ENCODE measurements around the gene RGS16. TPM values are rescaled to one million over a fixed set of nuclear protein-coding genes. Genes with fewer than 3 reads are reported as not detected.

RGS16 gene
- total and polyA plus RNA-seq, 12 donors, result 0.36 to 7.8 (median 3.7) TPM

DNA sequence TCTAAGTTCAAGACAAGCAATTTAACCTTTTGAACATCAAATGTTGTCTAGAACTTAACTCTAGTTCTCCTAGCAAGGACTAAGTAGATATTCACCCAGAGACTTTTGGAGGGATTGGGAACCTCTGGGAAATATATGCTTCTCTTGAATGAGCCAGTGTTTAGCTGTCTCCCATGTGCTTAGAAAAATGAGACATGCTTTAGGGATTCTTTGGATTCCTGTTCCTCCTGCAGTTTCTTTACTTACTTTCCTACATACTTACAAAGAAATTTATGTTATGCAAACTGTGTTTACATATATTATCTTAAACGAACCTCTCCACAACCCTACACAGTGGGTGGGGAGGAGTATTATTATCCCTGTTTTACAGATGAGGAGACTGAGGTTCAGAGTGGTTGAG lies 54.4 kb downstream of the RGS16 start:
- no peak overlapping the region for H3K4me3 ChIP-seq
- intact Hi-C loops (cut with DNase I), result no loop called here
- 26 to 44% (median 37%) methylated on average over 1 of the region's 1 CpG for WGBS, 4 donors
- H3K27ac ChIP-seq, result no peak overlapping the region
- H3K36me3 ChIP-seq (replicated peaks in 1 of 2), result no peaks in the 10 kb centered on the region
- no peaks in the 10 kb centered on the region for H3K9me3 ChIP-seq (replicated peaks in 1 of 3)
- DNase-seq, result no peak
- peaks cover 4% of the 10 kb centered on the region for H3K27me3 ChIP-seq
- no peaks in the 10 kb centered on the region for H3K4me1 ChIP-seq (replicated peaks in 1 of 2)
- TF ChIP-seq CTCF (IDR thresholded peaks at IDR 0.05), result no peak
- TF ChIP-seq POLR2A (IDR thresholded peaks at IDR 0.05), result no peak

DNA sequence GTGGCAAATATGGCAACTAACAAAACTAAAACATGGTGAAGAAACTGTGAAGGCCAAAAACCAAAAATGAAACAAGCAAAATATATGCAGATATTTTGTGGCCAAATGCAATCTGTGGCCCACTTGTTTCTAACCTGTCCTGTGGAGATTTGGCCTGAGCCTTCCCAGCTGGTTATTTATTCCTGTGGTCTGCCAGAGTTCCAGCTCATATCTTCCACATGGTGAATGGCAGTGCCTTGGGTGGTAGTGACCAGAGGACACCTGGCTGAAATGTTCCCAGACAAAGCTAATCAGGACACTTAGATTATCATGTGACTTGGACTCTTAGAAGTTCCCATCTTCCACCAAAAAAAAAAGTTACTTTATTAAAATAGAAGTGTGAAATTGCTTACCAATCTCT lies 54.8 kb downstream of the RGS16 start:
- Histone ChIP-seq H3K27ac (no peak overlapping the region), H3K36me3 (replicated peaks in 1 of 2) (no peaks in the 10 kb centered on the region), H3K9me3 (replicated peaks in 1 of 3) (no peaks in the 10 kb centered on the region), H3K27me3 (peaks cover 4% of the 10 kb centered on the region), H3K4me1 (replicated peaks in 1 of 2) (no peaks in the 10 kb centered on the region), H3K4me3 (no peak overlapping the region)
- intact Hi-C loops (cut with DNase I), result no loop called here
- TF ChIP-seq POLR2A (IDR thresholded peaks at IDR 0.05) (no peak), CTCF (IDR thresholded peaks at IDR 0.05) (no peak)
- no peak for DNase-seq

Small RNA genes lying within 50 kb of the gene (small RNA-seq; reads per million reads assigned to genes)
- gene RF00017, result 0 reads per million in 2 donors

Other genes with a start within 250 kb of the RGS16 start
- 1,000 to 10,000 TPM in 1 of 9 donors, 100 to 1,000 TPM in 8; 155 to 1,048 (median 512) TPM for gene GLUL, start 212.6 kb downstream of the RGS16 start, total RNA-seq
- gene GLUL, start 212.6 kb downstream of the RGS16 start, polyA plus RNA-seq, result 100 to 1,000 TPM; 153 to 217 (median 165) TPM
- gene TEDDM1, start 203.7 kb downstream of the RGS16 start, total RNA-seq, result not detected
- gene TEDDM1, start 203.7 kb downstream of the RGS16 start, polyA plus RNA-seq, result not detected
- gene RGSL1, start 154.2 kb downstream of the RGS16 start, total RNA-seq, result not detected
- not detected for gene RGSL1, start 154.2 kb downstream of the RGS16 start, polyA plus RNA-seq
- 10 to 100 TPM in 6 of 9 donors, 1 to 10 TPM in 3; 8.7 to 24.3 (median 11.8) TPM for gene RNASEL, start 15.1 kb downstream of the RGS16 start, total RNA-seq
- 10 to 100 TPM in 1 of 3 donors, 1 to 10 TPM in 2; 3.5 to 16.0 (median 5.7) TPM for gene RNASEL, start 15.1 kb downstream of the RGS16 start, polyA plus RNA-seq
- 1 to 10 TPM in 6 of 9 donors, under 1 TPM in 3; 0.40 to 4.8 (median 1.2) TPM for gene RGS8, start 80.2 kb upstream of the RGS16 start, total RNA-seq
- 10 to 100 TPM in 1 of 3 donors, under 1 TPM in 2; 0.72 to 11.8 (median 0.74) TPM for gene RGS8, start 80.2 kb upstream of the RGS16 start, polyA plus RNA-seq
- 10 to 100 TPM in 6 of 9 donors, 1 to 10 TPM in 3; 4.8 to 31.7 (median 22.9) TPM for gene NPL, start 185.4 kb upstream of the RGS16 start, total RNA-seq
- 10 to 100 TPM in 2 of 3 donors, 1 to 10 TPM in 1; 8.8 to 22.9 (median 16.1) TPM for gene NPL, start 185.4 kb upstream of the RGS16 start, polyA plus RNA-seq
- 100 to 1,000 TPM in 5 of 9 donors, 10 to 100 TPM in 4; 59.3 to 147 (median 103) TPM for gene DHX9, start 235.0 kb upstream of the RGS16 start, total RNA-seq
- 100 to 1,000 TPM in 1 of 3 donors, 10 to 100 TPM in 2; 50.9 to 130 (median 52.6) TPM for gene DHX9, start 235.0 kb upstream of the RGS16 start, polyA plus RNA-seq